Small intestine (tissue), 16 donors: Measurements from ENCODE around the gene AMER2. TPM values are rescaled to one million over a fixed set of nuclear protein-coding genes. Genes with fewer than 3 reads are reported as not detected.

Source experiments
- DNase-seq, 2 donors: peaks; one replicate each; pipeline versions ENCODE4 v3.0.0 to v3.0.0-alpha.2; 2013
- FAIRE-seq: peaks from 2 replicates; lab custom pipeline; 2012; peaks lifted over from hg19 to GRCh38; lab: Jason Lieb, UNC
- H3K27ac ChIP-seq, 3 donors: one replicate each; pipeline ENCODE4 v1.5.1; 2013; ENCODE audit warnings: low read length in 2 of 3, mild to moderate bottlenecking in 2 of 3, control low read depth in 1 of 3, inconsistent platforms in 1 of 3, low read depth in 1 of 3, moderate library complexity in 1 of 3
- H3K27me3 ChIP-seq, 3 donors: one replicate each; pipeline ENCODE4 v1.6.1; 2013; ENCODE audit warnings: low read length in 3 of 3, inconsistent platforms in 1 of 3; ENCODE audit not compliant: control insufficient read depth in 3 of 3, insufficient read depth in 3 of 3
- H3K36me3 ChIP-seq, 3 donors: one replicate each; pipeline ENCODE4 v1.6.1; 2013; ENCODE audit warnings: low read length in 3 of 3, inconsistent platforms in 1 of 3, low read depth in 1 of 3, mild to moderate bottlenecking in 1 of 3, moderate library complexity in 1 of 3; ENCODE audit not compliant: control insufficient read depth in 3 of 3, insufficient read depth in 2 of 3
- H3K4me1 ChIP-seq, 3 donors: one replicate each; pipeline ENCODE4 v1.6.1; 2013; ENCODE audit warnings: low read length in 2 of 3, inconsistent platforms in 1 of 3, low read depth in 1 of 3, mild to moderate bottlenecking in 1 of 3, moderate library complexity in 1 of 3; ENCODE audit not compliant: control insufficient read depth in 3 of 3, insufficient read depth in 2 of 3
- H3K4me3 ChIP-seq, 3 donors: one replicate each; pipeline ENCODE4 v1.5.1; 2013; ENCODE audit warnings: low read length in 3 of 3, control low read depth in 1 of 3, inconsistent platforms in 1 of 3, low read depth in 1 of 3, mild to moderate bottlenecking in 1 of 3, moderate library complexity in 1 of 3
- H3K9me3 ChIP-seq, 2 donors: one replicate each; pipeline ENCODE4 v1.6.1; 2013; ENCODE audit warnings: low read depth in 1 of 2, low read length in 1 of 2; ENCODE audit not compliant: control insufficient read depth in 2 of 2, insufficient read depth in 1 of 2
- WGBS, 3 donors: extraction: QIAGEN DNeasy Blood & Tissue Kit; methylation state at CpG; one replicate each; pipeline ENCODE4 v1.1.7; 2013; 5-methylcytosine and 5-hydroxymethylcytosine counted together
- long read RNA-seq, 10 donors: transcript quantifications; one replicate each; lab custom pipeline, GENCODE V29; 2026
- polyA plus RNA-seq, 4 donors: library from polyadenylated mRNA; stranded (reverse) in 3 of 4; unstranded in 1 of 4; fragments of 200-250 nt in 3 of 4; fragments of 120-200 nt in 1 of 4; gene quantifications; one replicate each; pipeline versions ENCODE4 v1.2.1 to v1.2.3, GENCODE V29; 2013
- donor health status: healthy with polysubstance abuse.
- donor health status: control.
- donor health status: control.
- donor health status: Bipolar disorder and iron deficiency.
- donor health status: healthy.

Gene AMER2
- under 1 TPM in 2 of 4 donors, not detected in 2; 0.03 to 0.15 TPM for polyA plus RNA-seq
- long read RNA-seq, donor 1, result 0 reads
- long read RNA-seq, donor 2, result 0 reads
- long read RNA-seq, donor 3, partial matches to known transcripts, result 0 of 1 reads
- long read RNA-seq, donor 3, other reads (novel, unspliced or antisense), result 0 of 1 reads
- long read RNA-seq, donor 4, result 0 reads
- long read RNA-seq, donor 5, result 0 reads
- long read RNA-seq, donor 6, result 0 reads
- long read RNA-seq, donor 7, result 0 reads
- long read RNA-seq, donor 8, result 0 reads
- long read RNA-seq, donor 9, result 0 reads
- long read RNA-seq, donor 10, partial matches to known transcripts, result 0 of 1 reads
- long read RNA-seq, donor 10, other reads (novel, unspliced or antisense), result 0 of 1 reads

DNA sequence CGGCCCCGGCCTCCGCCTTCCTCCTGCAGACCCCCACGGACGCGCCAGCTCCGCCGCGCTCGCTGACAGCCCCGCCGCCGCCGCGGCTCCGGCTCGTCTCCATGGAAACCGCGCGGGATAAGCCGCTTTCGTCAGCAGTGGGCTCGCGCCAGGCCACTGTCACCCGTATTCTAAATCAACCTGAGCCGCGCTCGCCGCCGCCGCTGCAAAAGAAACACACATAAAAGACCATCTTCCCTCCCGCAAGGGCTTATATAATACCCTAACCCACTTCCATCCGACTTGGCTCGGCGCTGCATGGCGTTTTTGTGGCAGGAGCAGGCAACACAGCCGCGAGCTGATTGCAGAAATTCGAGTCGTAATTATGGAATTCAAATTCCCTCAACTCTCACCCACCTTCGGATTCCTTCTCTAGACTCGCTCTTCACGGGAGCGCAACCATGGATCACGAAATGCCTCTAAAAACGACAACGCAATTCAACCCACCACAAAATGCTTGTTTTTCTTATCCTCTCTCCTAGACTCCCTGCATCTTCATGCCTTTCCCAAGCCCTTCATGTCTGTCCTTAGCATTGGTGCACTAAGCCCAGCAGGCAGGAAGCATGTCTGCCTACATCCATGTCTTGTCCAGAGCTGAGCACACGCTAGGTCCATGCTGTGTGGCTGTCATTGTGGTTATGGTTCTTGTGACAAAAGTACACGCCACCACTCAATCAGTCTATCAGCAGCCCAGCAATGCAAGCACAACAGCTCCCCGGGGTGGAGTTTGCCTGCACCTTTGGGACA, at the start of gene AMER2:
Gene AMER2, minus strand, starts transcription at position 772 of the 786 bp plus-strand sequence. Its CDS starts 669 bp downstream, at position 103.
- H3K27ac ChIP-seq, result no peak within 1 kb of the TSS
- peak within 1 kb of the TSS in 1 of 3 donors; percentile 29 for H3K4me3 ChIP-seq
- 5 to 8% (median 7%) methylated on average over 50 of the region's 50 CpGs for WGBS, 3 donors
- peak in 1 of 2 donors; percentile 29 for DNase-seq
- no peak for FAIRE-seq
- H3K4me1 ChIP-seq, result no peaks in the 10 kb centered on the region
- H3K9me3 ChIP-seq, result no peaks in the 10 kb centered on the region
- H3K36me3 ChIP-seq, result no peaks in the 10 kb centered on the region
- H3K27me3 ChIP-seq, result peaks cover 7 to 47% (median 24%) of the 10 kb centered on the region in 3 donors

DNA sequence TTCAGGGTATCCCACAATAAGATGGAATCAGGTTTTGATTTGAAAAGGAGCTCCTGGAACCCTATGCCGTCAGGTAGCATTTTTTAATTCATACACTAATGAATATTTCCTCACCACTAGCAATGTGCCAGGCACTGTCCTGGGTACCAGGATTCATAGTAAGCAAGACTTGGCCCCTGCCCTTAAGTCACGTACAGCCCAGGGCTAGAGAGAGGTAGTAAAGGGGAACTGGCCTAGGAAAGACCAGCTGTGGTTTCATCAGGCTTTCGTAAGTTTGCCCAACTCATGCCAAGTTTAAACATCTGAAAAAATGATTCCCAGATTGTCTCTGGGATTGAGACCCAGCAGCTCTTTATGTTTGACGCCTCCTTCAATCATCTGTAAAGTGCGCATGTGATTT, 45.9 kb upstream of the AMER2 start:
- Histone ChIP-seq H3K4me1 (no peaks in the 10 kb centered on the region), H3K4me3 (no peak overlapping the region), H3K9me3 (no peaks in the 10 kb centered on the region), H3K27me3 (peaks cover 0 to 4% (median 0%) of the 10 kb centered on the region in 3 donors), H3K27ac (no peak overlapping the region), H3K36me3 (no peaks in the 10 kb centered on the region)
- WGBS, 3 donors, result 71 to 77% (median 74%) methylated on average over 5 of the region's 5 CpGs
- FAIRE-seq, result no peak
- DNase-seq, result no peak

DNA sequence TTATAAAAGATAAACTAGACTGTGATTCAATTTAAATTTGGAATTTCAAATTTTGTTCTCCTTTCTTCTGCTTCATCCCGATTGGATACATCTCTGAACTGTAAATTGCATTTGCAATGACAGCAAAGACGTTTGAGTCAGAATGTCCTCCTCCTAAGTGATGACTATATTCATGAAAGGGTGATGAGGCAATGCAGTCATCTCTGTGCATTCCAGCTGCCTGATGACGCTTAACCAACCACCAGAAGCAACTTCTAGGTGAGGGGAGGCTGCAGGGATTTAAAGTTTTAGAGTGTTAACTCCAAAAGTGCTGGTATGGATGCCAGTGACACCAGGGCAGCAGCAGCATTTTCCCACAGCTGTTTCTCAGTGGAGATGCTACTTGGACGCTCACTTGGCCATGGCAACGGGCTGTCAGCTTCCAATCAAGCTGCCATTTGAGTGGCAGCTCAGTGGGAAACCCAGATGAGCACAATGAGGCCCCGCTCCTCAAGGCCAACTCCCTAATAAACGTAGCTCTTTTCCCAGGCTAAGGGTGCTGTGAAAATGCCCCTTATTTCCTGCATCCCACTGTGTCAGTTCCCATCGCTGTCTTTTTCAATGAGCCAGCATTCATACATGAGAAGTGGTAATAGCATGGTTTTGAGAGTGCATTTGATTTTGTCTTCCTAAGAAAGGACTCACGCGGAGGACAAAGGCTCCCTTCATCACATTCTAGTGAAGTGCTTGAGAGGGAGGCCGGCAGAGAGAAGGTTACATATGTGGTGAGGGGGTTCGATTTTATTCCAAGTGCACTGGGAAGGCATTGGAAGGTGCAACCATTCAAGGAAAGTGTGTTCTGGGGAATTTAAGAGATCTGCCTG, 45.2 kb upstream of the AMER2 start:
- H3K9me3 ChIP-seq, result no peaks in the 10 kb centered on the region
- H3K36me3 ChIP-seq, result no peaks in the 10 kb centered on the region
- no peak for DNase-seq
- WGBS, 3 donors, result 59 to 63% (median 62%) methylated on average over 12 of the region's 12 CpGs
- peaks cover 0 to 4% (median 0%) of the 10 kb centered on the region in 3 donors for H3K27me3 ChIP-seq
- H3K4me1 ChIP-seq, result no peaks in the 10 kb centered on the region
- H3K27ac ChIP-seq, result no peak overlapping the region
- FAIRE-seq, result no peak
- no peak overlapping the region for H3K4me3 ChIP-seq

DNA sequence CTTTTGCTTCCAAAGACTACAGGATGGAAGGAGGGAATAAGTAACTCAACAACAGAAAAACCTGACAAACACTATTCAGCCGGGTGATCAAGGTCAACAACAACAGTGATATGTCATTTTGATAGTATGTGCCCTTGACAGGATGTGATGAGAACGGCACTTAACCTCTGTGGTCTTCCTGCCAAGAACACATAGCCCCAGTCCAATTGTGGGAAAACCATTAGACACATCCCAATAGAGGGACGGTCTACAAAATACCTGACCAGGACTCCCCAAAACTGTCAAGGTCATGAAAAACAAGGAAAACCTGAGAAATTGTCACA, 43.1 kb upstream of the AMER2 start:
- H3K9me3 ChIP-seq, result no peaks in the 10 kb centered on the region
- 45 to 61% (median 55%) methylated on average over 3 of the region's 3 CpGs for WGBS, 3 donors
- H3K27me3 ChIP-seq, result peaks cover 0 to 2% (median 0%) of the 10 kb centered on the region in 3 donors
- DNase-seq, result no peak
- no peak for FAIRE-seq
- no peak overlapping the region for H3K4me3 ChIP-seq
- no peaks in the 10 kb centered on the region for H3K36me3 ChIP-seq
- H3K4me1 ChIP-seq, result no peaks in the 10 kb centered on the region
- H3K27ac ChIP-seq, result no peak overlapping the region

DNA sequence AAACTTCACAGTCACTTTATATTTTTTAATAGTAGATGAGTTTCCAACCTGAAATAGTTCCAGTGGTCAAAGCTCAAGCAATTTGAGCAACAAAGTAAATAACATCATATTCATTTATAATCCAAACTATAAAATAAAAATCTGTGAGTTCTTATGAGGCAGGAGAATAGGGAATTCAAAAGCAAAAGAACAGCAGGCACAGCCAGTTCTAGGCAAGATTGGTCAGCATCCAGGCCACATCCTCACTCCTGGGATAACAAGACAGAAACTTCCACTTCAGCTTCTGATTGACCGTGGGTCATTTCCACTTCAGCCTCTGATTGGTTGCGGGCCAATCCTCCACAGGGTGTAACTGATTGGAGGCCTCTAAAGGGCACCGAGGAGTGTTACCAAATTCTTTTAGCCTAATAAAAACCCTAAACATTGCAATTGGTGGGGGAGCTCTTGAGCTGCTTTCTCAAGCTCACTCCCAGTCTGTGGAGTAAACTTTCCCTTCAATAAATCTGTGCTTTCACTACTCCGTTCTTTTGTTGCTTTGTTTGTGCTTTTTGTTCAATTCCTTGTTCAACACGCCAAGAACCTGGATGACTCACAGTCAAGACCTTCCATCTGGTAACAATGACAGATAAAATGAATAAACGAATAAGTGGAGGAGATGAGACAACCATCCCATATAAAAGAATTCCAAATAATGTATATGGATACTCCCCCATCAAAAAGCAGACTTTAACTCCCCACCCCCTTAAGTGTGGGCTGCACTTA, 42.6 kb upstream of the AMER2 start:
- H3K27ac ChIP-seq, result no peak overlapping the region
- no peaks in the 10 kb centered on the region for H3K36me3 ChIP-seq
- no peak overlapping the region for H3K4me3 ChIP-seq
- DNase-seq (no peak), FAIRE-seq (no peak)
- WGBS, 3 donors, result 54 to 55% (median 55%) methylated on average over 6 of the region's 6 CpGs
- H3K27me3 ChIP-seq, result peaks cover 0 to 2% (median 0%) of the 10 kb centered on the region in 3 donors
- no peaks in the 10 kb centered on the region for H3K4me1 ChIP-seq
- H3K9me3 ChIP-seq, result no peaks in the 10 kb centered on the region

DNA sequence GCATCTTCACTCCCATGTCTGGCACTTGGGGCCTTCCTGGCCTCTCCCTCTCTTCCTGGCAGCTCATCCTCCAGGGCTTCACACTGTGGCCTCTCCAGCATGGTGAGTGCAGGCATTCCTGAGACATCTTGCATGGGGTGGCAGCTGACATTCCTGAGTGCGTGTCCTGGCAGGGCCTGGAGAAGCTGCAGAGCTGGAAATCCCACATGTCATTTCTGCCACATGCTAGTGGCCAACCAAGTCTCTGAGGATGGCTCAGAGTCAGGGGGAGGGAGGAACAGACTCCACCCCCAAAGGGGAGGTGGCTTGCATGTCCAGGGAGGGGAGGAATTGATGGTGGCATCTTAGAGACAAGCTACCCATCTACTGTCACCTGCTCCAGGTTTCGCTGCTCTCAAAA, 41.6 kb upstream of the AMER2 start:
- DNase-seq, result no peak
- WGBS, 3 donors, result 86 to 92% (median 88%) methylated on average over 2 of the region's 2 CpGs
- no peak for FAIRE-seq
- Histone ChIP-seq H3K4me1 (no peaks in the 10 kb centered on the region), H3K9me3 (no peaks in the 10 kb centered on the region), H3K27me3 (peaks cover 0 to under 1% (median 0%) of the 10 kb centered on the region in 3 donors), H3K27ac (no peak overlapping the region), H3K4me3 (no peak overlapping the region), H3K36me3 (no peaks in the 10 kb centered on the region)

DNA sequence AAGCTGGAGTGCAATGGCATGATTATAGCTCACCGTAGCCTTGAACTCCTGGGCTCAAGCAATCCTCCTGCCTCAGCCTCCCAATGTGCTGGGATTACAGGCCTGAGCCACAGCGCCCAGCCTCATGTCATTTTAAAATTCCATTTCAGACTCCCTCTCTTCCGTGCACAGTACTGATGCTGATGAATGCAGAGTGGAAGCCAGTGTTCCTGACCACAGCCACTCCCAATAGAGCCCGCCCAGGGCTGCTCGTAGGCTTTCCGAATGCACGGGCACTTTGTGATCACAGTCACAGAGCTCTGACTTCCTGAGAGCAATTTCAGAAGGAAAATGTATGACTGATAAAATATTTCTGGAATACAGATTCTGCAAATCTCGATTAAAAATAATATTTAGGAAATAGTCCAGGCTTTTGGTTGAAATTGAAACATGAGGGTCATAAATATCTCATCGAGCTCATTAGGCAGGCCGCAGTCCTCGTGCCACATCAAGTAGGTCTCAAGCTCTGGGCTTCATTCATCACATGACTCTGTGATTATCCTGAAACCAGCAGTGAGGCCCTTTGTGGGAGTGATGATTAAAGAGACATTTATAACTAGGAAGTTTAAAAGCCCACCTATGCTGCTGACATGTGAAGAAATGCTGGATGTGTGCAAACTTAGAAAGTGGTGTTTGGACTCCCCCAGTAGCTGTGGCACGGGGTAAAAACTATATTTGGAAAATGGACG, 38.9 kb upstream of the AMER2 start:
- FAIRE-seq (no peak), DNase-seq (no peak)
- Histone ChIP-seq H3K36me3 (no peaks in the 10 kb centered on the region), H3K27me3 (no peaks in the 10 kb centered on the region), H3K27ac (no peak overlapping the region), H3K9me3 (no peaks in the 10 kb centered on the region), H3K4me1 (no peaks in the 10 kb centered on the region), H3K4me3 (no peak overlapping the region)
- WGBS, 3 donors, result 80 to 82% (median 80%) methylated on average over 13 of the region's 13 CpGs
